Endothelial cell (in vitro differentiated cells): ENCODE results near the gene FAM131B. TPM values are rescaled to one million over a fixed set of nuclear protein-coding genes. Genes with fewer than 3 reads are reported as not detected.
A peak's percentile ranks its signal among the peaks of the same experiment; 100 is the strongest.

Source experiments
- DNase-seq: peaks from one replicate; pipeline ENCODE4 v3.0.0; 2021; ENCODE audit warnings: low spot score
- H3K27ac Mint-ChIP-seq: one replicate; pipeline ENCODE4 v1.8.0; 2021; ENCODE audit warnings: mixed read lengths, inconsistent platforms; ENCODE audit not compliant: unreplicated experiment
- H3K27me3 Mint-ChIP-seq: one replicate; pipeline ENCODE4 v1.8.0; 2021; ENCODE audit warnings: mild to moderate bottlenecking, moderate library complexity, mixed read lengths, inconsistent platforms; ENCODE audit not compliant: unreplicated experiment
- H3K36me3 Mint-ChIP-seq: one replicate; pipeline ENCODE4 v1.8.0; 2021; ENCODE audit warnings: mild to moderate bottlenecking, low read depth, mixed read lengths, inconsistent platforms; ENCODE audit not compliant: unreplicated experiment
- H3K4me1 Mint-ChIP-seq: one replicate; pipeline ENCODE4 v1.8.0; 2021; ENCODE audit warnings: mild to moderate bottlenecking, mixed read lengths, inconsistent platforms; ENCODE audit not compliant: unreplicated experiment
- H3K4me3 Mint-ChIP-seq: one replicate; pipeline ENCODE4 v1.8.0; 2021; ENCODE audit warnings: mild to moderate bottlenecking, mixed read lengths, inconsistent platforms; ENCODE audit not compliant: unreplicated experiment
- H3K9me3 Mint-ChIP-seq: one replicate; pipeline ENCODE4 v1.8.0; 2021; ENCODE audit warnings: mixed read lengths, inconsistent platforms; ENCODE audit not compliant: unreplicated experiment
- CTCF ChIP-seq: fragments of 200-600 bp; sonication (generic); IDR thresholded peaks from one replicate; pipeline ENCODE4 v1.5.0; 2021; ENCODE audit warnings: antibody characterized with exemption; ENCODE audit not compliant: unreplicated experiment
- total RNA-seq: library from RNA; stranded (reverse); fragmentation: NEBNext Ultra II Directional; extraction: Animal tissue kit (Norgen Biotek cat#: 25700); gene quantifications from one replicate; pipeline ENCODE4 v1.2.1, GENCODE V29; 2021; ENCODE audit not compliant: unreplicated experiment

The FAM131B gene
- total RNA-seq, 1 donor from 2014 or later: 1.0 TPM

- Mint-ChIP-seq H3K27me3 (peaks cover 11% of the 10 kb centered on the region), H3K27ac (no peak overlapping the region), H3K4me1 (no peaks in the 10 kb centered on the region), H3K9me3 (no peaks in the 10 kb centered on the region), H3K36me3 (no peaks in the 10 kb centered on the region), H3K4me3 (no peak overlapping the region)
- no peak for TF ChIP-seq CTCF
- DNase-seq: no peak
Measured at GRCh38 chr7:143351060-143351459, 11.5 kb downstream of the FAM131B start.

GRCh38 chr7:143347950-143348349 lies 14.6 kb downstream of the FAM131B start:
- H3K27me3 Mint-ChIP-seq: peaks cover 3% of the 10 kb centered on the region
- DNase-seq: no peak
- TF ChIP-seq CTCF: no peak

GRCh38 chr7:143346018-143346417 lies 16.5 kb downstream of the FAM131B start:
- H3K4me1 Mint-ChIP-seq: peaks cover 3% of the 10 kb centered on the region
- no peak overlapping the region for H3K27ac Mint-ChIP-seq
- no peak overlapping the region for H3K4me3 Mint-ChIP-seq
- TF ChIP-seq CTCF: no peak
- DNase-seq: no peak
- no peaks in the 10 kb centered on the region for H3K36me3 Mint-ChIP-seq
- no peaks in the 10 kb centered on the region for H3K27me3 Mint-ChIP-seq
- H3K9me3 Mint-ChIP-seq: no peaks in the 10 kb centered on the region

More at GRCh38 chr7:143347950-143348349, 14.6 kb downstream of the FAM131B start:
- Mint-ChIP-seq H3K9me3 (no peaks in the 10 kb centered on the region), H3K36me3 (no peaks in the 10 kb centered on the region), H3K27ac (no peak overlapping the region), H3K4me3 (no peak overlapping the region), H3K4me1 (peaks cover 3% of the 10 kb centered on the region)

- peaks cover 3% of the 10 kb centered on the region for H3K4me1 Mint-ChIP-seq
- peak; percentile 74 for DNase-seq
- no peaks in the 10 kb centered on the region for H3K27me3 Mint-ChIP-seq
- H3K27ac Mint-ChIP-seq: no peak overlapping the region
- no peaks in the 10 kb centered on the region for H3K9me3 Mint-ChIP-seq
- no peak for TF ChIP-seq CTCF
- H3K36me3 Mint-ChIP-seq: no peaks in the 10 kb centered on the region
- H3K4me3 Mint-ChIP-seq: peak overlapping the region; percentile 78
Measured at GRCh38 chr7:143345428-143345900, 17.0 kb downstream of the FAM131B start.

- peaks cover 3% of the 10 kb centered on the region for H3K4me1 Mint-ChIP-seq
- H3K4me3 Mint-ChIP-seq: no peak overlapping the region
- no peak overlapping the region for H3K27ac Mint-ChIP-seq
- no peaks in the 10 kb centered on the region for H3K36me3 Mint-ChIP-seq
- H3K9me3 Mint-ChIP-seq: no peaks in the 10 kb centered on the region
- no peaks in the 10 kb centered on the region for H3K27me3 Mint-ChIP-seq
- DNase-seq: no peak
- no peak for TF ChIP-seq CTCF
Measured at GRCh38 chr7:143343596-143343995, 18.9 kb downstream of the FAM131B start.
